ENCODE measurements around the gene ARID3A.
"Not testable (repeated sequence)": the region's sequence is repeated elsewhere in the genome, so short reads cannot be mapped to it uniquely, and the experiment has no call there.

The ARID3A gene

DNA sequence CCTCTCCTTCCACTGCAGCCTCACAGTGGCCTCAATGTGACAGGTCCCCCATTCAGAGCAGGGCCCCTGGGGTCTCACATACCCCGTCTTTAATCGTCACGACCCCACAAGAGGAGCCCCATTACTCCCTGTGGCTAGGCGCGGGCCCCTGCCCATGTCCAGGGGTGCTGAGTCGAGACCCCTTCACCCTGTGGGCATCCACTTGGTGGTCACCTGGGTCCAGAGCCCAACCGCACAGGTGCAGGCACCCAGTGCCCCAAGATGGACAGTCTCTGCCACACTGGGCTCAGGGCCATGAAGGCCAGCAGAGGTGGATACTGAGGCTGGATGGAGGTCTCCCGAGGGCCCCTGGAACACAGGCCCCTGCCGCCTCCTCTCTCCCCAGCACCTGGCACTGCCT is 92.1 kb downstream of the ARID3A start:
- DNase-seq (ENCODE audit: low spot score) = no peak

DNA sequence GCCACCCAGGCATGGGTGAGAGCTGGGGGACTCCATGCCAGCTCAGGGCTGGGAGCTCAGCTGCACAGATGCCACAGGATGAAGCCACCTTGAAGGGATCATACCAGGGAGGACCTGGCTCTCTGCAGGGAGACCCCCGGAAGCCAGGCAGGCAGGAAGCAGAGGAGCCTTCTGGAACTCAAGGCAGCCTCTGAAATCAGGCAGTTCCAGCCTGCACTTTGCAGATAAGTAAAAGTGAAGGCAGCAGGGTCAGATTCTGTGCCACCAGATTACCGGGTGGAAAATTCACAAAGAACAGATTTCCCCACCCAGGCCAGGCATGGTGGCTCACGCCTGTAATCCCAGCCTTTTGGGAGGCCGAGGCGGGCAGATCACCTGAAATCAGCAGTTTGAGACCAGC is 92.6 kb downstream of the ARID3A start:
- no peak for DNase-seq (ENCODE audit: low spot score)

DNA sequence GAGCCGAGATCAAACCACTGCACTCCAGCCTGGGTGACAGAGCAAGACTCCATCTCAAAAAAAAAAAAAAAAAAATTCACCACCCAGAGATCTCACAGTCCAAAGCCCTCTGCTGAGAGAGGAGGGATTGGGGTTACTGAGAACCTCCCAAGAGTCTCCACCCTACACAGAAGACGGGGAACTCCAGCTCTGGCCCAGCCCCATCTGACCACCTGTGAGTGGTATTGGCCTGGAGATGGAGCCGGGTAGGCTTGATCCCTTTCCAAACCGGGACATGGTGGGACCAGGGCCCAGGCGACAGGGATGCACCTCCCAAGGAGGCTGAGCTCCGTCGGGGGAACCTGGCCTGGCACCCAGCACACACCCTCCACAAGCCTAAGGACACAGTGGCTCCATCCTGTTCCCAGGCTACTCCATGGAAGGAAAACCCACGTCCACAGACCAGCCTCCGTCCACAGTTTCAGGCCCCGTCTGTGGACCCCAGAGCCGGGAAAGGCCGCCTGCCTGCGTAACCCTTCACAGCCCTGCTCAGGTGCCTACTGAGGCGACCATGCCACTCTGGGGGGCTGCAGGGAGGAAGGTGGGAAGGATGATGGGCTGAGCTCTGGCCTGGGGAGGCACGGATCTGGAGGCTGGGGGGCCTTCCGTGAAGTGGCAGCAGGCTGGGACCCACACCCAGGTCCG is 93.2 kb downstream of the ARID3A start:
- no peak for DNase-seq (ENCODE audit: low spot score)

DNA sequence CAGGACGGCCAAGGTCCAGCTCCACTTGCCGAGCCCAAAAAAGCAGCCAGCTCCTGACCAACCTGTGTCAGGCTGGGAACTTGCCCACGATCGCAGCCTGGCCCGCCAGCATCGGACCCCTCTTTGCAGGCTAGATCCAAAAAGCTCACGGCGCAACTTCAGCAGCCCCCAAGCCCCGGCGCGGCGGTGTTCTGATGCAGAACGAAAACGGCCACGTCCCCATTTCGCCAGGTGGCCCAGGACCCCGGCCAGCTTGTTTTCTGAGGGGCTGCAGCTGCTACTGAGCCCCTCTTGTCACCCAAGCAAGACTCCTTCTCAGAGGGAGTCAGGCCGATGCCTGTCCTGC is 93.8 kb downstream of the ARID3A start:
- no peak for DNase-seq (ENCODE audit: low spot score)

DNA sequence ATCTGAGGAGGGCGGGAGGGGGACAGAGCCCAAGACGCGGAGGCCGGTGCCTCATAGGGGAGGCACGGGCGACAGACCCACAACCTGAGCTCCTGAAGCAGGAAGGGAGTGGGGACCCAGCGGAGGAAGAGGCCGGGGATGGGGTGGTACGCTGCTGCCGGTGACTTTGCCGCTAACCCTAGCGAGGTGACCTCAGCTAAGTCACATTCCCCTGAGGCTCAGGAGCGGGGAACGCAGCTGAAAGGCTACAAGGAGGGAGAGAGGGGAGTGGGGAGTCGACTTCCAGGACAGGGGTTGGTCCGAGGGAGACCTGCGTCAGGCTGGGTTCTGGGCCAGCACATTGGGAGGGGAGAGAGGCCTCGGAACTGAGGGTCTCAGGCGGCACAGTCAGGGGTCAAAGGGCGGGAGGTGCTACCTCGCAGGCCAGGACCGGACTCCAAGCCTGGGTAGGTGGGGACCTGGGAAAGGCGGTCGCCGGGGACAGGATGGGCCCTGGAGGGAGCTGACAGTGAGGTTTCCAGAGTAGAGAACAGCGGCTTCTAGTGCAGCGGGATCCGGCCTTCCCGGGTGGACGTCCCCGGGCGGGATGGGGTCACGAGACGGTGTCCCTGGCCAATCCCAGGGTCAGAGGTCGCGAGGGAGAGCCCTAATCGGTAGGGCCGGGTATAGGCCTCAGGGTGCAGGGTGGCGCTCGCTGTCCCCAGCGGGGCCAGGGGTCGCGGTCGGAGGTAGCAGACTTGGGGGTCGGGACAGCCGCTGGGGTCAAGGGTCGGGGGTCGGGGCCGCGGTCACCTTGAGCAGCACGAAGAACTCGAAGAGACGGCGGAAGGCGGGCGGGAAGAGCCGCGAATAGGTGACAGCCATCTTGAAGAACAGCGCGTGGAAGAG is 94.4 kb downstream of the ARID3A start:
- DNase-seq (ENCODE audit: low spot score) = no peak

DNA sequence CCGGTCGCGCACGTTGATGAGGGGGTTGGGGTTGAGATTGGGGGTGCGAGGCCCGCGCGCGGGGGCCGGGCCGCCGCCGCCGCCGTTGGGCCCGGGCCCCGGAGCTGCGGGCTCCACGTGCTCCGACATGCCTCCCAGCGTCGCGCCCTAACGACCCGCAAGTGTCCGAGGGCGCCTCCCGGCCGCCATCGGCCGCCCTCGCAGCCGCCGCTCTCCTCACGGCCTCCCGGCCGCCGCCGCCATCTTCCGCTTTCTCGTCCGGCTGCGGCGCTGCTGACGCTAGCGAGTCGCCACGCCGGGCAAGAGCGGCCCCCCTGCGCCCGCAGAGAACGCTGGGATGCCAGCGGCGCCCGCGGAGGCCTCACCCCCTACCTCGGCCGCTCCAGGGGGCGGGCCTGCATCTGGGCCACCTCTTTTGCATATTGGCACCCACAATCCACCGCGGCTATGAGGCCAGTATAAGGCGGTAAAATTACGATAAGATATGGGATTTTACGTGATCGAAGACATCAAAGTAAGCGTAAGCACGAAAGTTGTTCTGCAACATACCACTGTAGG is 95.1 kb downstream of the ARID3A start, which contains the start of gene TMEM259:
Gene TMEM259, minus strand, starts transcription at position 256 of the 558 bp plus-strand sequence. Its CDS starts 127 bp downstream, at position 129.
- DNase-seq (ENCODE audit: low spot score) = peak; percentile 95

DNA sequence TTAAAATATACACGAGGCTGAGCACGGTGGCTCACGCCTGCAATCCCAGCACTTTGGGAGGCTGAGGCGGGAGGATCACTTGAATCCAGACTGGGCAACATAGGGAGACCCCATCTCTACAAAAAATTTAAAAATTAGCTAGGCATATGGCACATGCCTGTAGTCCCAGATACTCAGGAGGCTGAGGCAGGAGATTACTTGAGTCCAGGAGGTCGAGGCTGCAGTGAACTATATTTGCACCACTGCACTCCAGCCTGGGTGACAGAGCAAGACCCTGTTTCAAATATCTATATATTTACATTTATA is 98.0 kb downstream of the ARID3A start:
- DNase-seq (ENCODE audit: low spot score) = not testable (repeated sequence)

DNA sequence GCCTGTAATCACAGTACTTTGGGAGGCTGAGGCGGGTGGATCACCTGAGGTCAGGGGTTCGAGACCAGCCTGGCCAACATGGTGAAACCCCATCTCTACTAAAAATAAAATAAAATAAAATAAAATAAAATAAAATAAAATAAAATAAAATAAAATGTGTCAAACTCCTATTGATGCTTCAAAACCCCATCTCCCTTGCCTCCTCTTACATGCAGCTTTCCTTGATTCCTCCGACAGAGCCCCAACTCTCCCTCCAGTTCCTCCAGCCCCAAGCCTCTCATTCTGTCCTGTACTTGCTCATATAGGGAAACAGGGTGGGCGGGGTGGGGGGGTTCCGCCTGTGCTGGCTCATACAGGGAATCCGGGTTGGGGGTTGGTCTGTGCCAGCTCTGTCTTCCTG is 99.2 kb downstream of the ARID3A start:
- not testable (repeated sequence) for DNase-seq (ENCODE audit: low spot score)
